Transverse colon (tissue), 4 donors: ENCODE measurements around the gene LRATD1. TPM values are rescaled to one million over a fixed set of nuclear protein-coding genes. Genes with fewer than 3 reads are reported as not detected.
"Not testable (repeated sequence)": the region's sequence is repeated elsewhere in the genome, so short reads cannot be mapped to it uniquely, and the experiment has no call there.

Experiments
- DNase-seq: peaks from one replicate; pipeline ENCODE4 v3.0.0-alpha.2; 2019
- H3K27ac ChIP-seq, 4 donors: fragments of 200-600 bp; sonication (generic); 2 replicates each; pipeline ENCODE4 v1.5.1; 2016 to 2018; ENCODE audit warnings: inconsistent platforms in 4 of 4
- H3K27me3 ChIP-seq: fragments of 200-600 bp; sonication (generic); 2 replicates; pipeline ENCODE4 v1.5.1; 2017; ENCODE audit warnings: inconsistent platforms
- H3K36me3 ChIP-seq, 4 donors: fragments of 200-600 bp; sonication (generic); 2 replicates each; pipeline ENCODE4 v1.5.1; 2017 to 2019; ENCODE audit warnings: inconsistent platforms in 4 of 4
- H3K4me1 ChIP-seq, 4 donors: fragments of 200-600 bp; sonication (generic); 2 replicates each; pipeline ENCODE4 v1.5.1; 2017 to 2020; ENCODE audit warnings: inconsistent platforms in 4 of 4
- H3K4me3 ChIP-seq, 4 donors: fragments of 200-600 bp; sonication (generic); 1 replicate in 1 of 4; 2 replicates in 3 of 4; pipeline versions ENCODE4 v1.5.1 to v1.6.1; 2017 to 2019; ENCODE audit warnings: inconsistent platforms in 4 of 4
- H3K9me3 ChIP-seq, 2 donors: fragments of 200-600 bp; sonication (generic); 2 replicates each; pipeline ENCODE4 v1.5.1; 2017 to 2019; ENCODE audit warnings: inconsistent platforms in 2 of 2
- CTCF ChIP-seq, 5 experiments: fragments of 200-600 bp in 3 of 5; fragments of 450-650 bp in 2 of 5; sonication (generic) in 3 of 5; IDR thresholded peaks; 1 replicate in 2 of 5; 2 replicates in 3 of 5; pipeline ENCODE4 v1.5.1; 2016 to 2017; ENCODE audit warnings: antibody characterized with exemption in 5 of 5, inconsistent platforms in 3 of 5, mild to moderate bottlenecking in 2 of 5, moderate library complexity in 1 of 5
- EP300 ChIP-seq: sonication (generic); formaldehyde crosslinking; IDR thresholded peaks from one replicate; pipeline ENCODE4 v1.6.1; 2017; ENCODE audit warnings: antibody characterized with exemption, low read depth
- POLR2A ChIP-seq: fragments of 450-650 bp; IDR thresholded peaks from one replicate; pipeline ENCODE4 v1.6.1; 2016; ENCODE audit warnings: antibody characterized with exemption, mild to moderate bottlenecking, moderate library complexity
- POLR2AphosphoS5 ChIP-seq, 3 donors: sonication (generic); formaldehyde crosslinking; IDR thresholded peaks; one replicate each; pipeline ENCODE4 v1.6.1; 2016; ENCODE audit warnings: antibody characterized with exemption in 3 of 3
- WGBS, 2 donors: methylation state at CpG; one replicate each; pipeline ENCODE4 v1.1.5; 2018; ENCODE audit warnings: low coverage in 1 of 2; 5-methylcytosine and 5-hydroxymethylcytosine counted together
- in situ Hi-C, 4 donors: fragments of 200-750 bp; cut with MboI; loops; one replicate each; pipeline versions ENCODE4 v1.15.0 to v1.15.1; 2017; ENCODE audit warnings: low sequenced_read_pairs in 3 of 4, low pct_ligation_motif_present in 1 of 4, low pct_unique_long_range_greater_than_20kb in 1 of 4
- intact Hi-C: fragments of 100-400 bp; cut with DNase I; formaldehyde crosslinking; loops from one replicate; pipeline ENCODE4 v1.15.1; 2023; ENCODE audit warnings: low total_unique reads
- total RNA-seq, 4 donors: library from RNA; depleted of rRNA; stranded (reverse); fragments of >200 nt; gene quantifications; one replicate each; pipeline ENCODE4 v1.1.0, GENCODE V29; 2016

LRATD1 gene
- total RNA-seq, 4 donors from 2014 or later = 87.6 to 151 (median 118) TPM

GRCh38 chr2:14619441-14619840 is 13.1 kb upstream of the LRATD1 start:
- no peaks in the 10 kb centered on the region for H3K9me3 ChIP-seq
- H3K27me3 ChIP-seq = no peaks in the 10 kb centered on the region
- intact Hi-C loops (no loop called here), in situ Hi-C loops (no loop called here)
- no peak for TF ChIP-seq CTCF (IDR thresholded peaks at IDR 0.05)
- no peak for TF ChIP-seq POLR2A
- no peak for TF ChIP-seq POLR2AphosphoS5 (IDR thresholded peaks at IDR 0.05)
- no peak for TF ChIP-seq EP300
- H3K4me3 ChIP-seq = no peak overlapping the region
- WGBS, 2 donors = 69% methylated on average over 3 of the region's 3 CpGs; no CpG with 5 or more reads in 1 of the 2 donors
- no peak overlapping the region for H3K27ac ChIP-seq
- no peaks in the 10 kb centered on the region for H3K36me3 ChIP-seq
- no peak for DNase-seq
- H3K4me1 ChIP-seq = peaks cover 0 to 14% (median 3%) of the 10 kb centered on the region in 4 donors

- Histone ChIP-seq H3K4me3 (no peak overlapping the region), H3K4me1 (peaks cover 0 to 14% (median 3%) of the 10 kb centered on the region in 4 donors), H3K27me3 (no peaks in the 10 kb centered on the region), H3K36me3 (no peaks in the 10 kb centered on the region), H3K27ac (no peak overlapping the region), H3K9me3 (no peaks in the 10 kb centered on the region)
- intact Hi-C loops = no loop called here
- 88 to 100% methylated on average over 1 of the region's 1 CpG for WGBS, 2 donors
- in situ Hi-C loops = no loop called here
- DNase-seq = no peak
- no peak for TF ChIP-seq POLR2A
- TF ChIP-seq POLR2AphosphoS5 (IDR thresholded peaks at IDR 0.05) = no peak
- TF ChIP-seq EP300 = no peak
Measured at GRCh38 chr2:14621114-14621513, 11.4 kb upstream of the LRATD1 start.

- Histone ChIP-seq H3K27me3 (no peaks in the 10 kb centered on the region), H3K9me3 (no peaks in the 10 kb centered on the region), H3K4me3 (no peak overlapping the region), H3K4me1 (peaks cover 0 to 14% (median 3%) of the 10 kb centered on the region in 4 donors), H3K36me3 (no peaks in the 10 kb centered on the region), H3K27ac (no peak overlapping the region)
- 79 to 87% methylated on average over 6 of the region's 6 CpGs for WGBS, 2 donors
- in situ Hi-C loops (no loop called here), intact Hi-C loops (no loop called here)
- no peak for TF ChIP-seq POLR2AphosphoS5 (IDR thresholded peaks at IDR 0.05)
- TF ChIP-seq EP300 = no peak
- TF ChIP-seq POLR2A = no peak
- TF ChIP-seq CTCF (IDR thresholded peaks at IDR 0.05) = no peak
- DNase-seq = no peak
Measured at GRCh38 chr2:14621906-14622549, 10.5 kb upstream of the LRATD1 start.

GRCh38 chr2:14622550-14622939 is 10.0 kb upstream of the LRATD1 start:
- H3K27me3 ChIP-seq, intact Hi-C loops, H3K9me3 ChIP-seq, H3K4me3 ChIP-seq, DNase-seq, in situ Hi-C loops, H3K36me3 ChIP-seq: not testable (repeated sequence)
- Histone ChIP-seq H3K4me1 (peaks cover 0 to 14% (median 3%) of the 10 kb centered on the region in 4 donors), H3K27ac (peak overlapping the region in 1 of 4 donors; percentile 59)
- WGBS, 2 donors = 60 to 71% methylated on average over 1 to 3 of the region's 3 CpGs

- no peak for TF ChIP-seq POLR2AphosphoS5 (IDR thresholded peaks at IDR 0.05)
- no peak for TF ChIP-seq POLR2A
- no peak for TF ChIP-seq EP300
- no peak for TF ChIP-seq CTCF (IDR thresholded peaks at IDR 0.05)
- intact Hi-C loops (no loop called here), in situ Hi-C loops (no loop called here)
- DNase-seq = no peak
- Histone ChIP-seq H3K36me3 (no peaks in the 10 kb centered on the region), H3K27ac (peak overlapping the region in 1 of 4 donors; percentile 59), H3K4me1 (peaks cover 0 to 14% (median 3%) of the 10 kb centered on the region in 4 donors), H3K9me3 (no peaks in the 10 kb centered on the region), H3K27me3 (no peaks in the 10 kb centered on the region), H3K4me3 (no peak overlapping the region)
- WGBS, 2 donors = 83 to 93% methylated on average over 1 of the region's 1 CpG
Measured at GRCh38 chr2:14623237-14623636, 9.3 kb upstream of the LRATD1 start.
